Right lung (tissue), 5 donors: ENCODE measurements around the gene EXOC3L4. TPM values are rescaled to one million over a fixed set of nuclear protein-coding genes. Genes with fewer than 3 reads are reported as not detected.
"Not testable (repeated sequence)": the region's sequence is repeated elsewhere in the genome, so short reads cannot be mapped to it uniquely, and the experiment has no call there.

Source experiments
- DNase-seq, 2 donors: peaks; one replicate each; pipeline ENCODE4 v3.0.0-alpha.2; 2013
- polyA plus RNA-seq, 5 donors: library from polyadenylated mRNA; unstranded; fragments of 120-200 nt; gene quantifications; one replicate each; pipeline versions ENCODE4 v1.2.1 to v1.2.3, GENCODE V29; 2013; ENCODE audit warnings: inconsistent platforms in 1 of 5, low replicate concordance in 1 of 5; ENCODE audit not compliant: insufficient read length in 5 of 5, insufficient read depth in 1 of 5

The EXOC3L4 gene
- polyA plus RNA-seq, 5 donors = 2.2 to 5.2 (median 4.2) TPM

DNA sequence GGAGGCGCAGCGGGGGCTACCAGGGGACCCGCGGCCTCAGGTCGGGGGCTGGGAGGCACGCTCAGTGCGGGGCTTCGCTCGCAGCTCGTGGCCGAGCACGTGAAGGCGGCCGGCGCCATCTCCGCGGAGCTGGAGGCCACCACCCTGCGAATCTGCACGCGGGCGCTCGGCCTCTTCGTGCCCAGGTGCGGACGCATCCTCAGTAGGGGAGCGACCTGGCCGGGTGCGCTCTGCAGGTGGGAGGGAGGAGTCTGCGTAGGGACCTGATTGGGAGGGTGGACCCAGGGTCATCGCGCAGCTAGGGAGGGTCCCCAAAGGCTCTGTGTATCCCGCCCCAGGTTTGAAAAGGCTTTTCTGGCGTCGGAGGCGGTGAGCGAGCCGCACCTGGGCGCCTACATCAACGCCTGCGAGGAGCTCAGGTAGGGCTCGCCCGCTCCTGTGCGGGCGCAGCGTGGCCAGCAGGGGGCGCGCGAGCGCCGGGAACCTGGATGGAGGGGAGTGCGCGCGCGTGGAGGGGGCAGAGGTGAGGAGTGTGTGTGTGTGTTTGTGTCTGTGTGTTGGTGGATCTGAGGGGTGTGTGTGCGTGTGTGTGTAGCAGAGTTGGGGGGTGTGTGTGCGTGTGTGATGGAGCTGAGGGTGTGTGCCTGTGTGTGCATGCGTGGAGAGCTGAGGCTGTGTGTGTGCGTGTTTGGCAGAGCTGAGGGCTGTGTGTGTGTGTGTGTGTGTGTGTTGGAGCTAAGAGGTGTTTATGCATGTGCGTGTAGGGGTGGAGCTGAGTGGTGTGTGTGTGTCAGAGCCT is 10.3 kb downstream of the EXOC3L4 start:
- DNase-seq = peak in 1 of 2 donors; percentile 59

DNA sequence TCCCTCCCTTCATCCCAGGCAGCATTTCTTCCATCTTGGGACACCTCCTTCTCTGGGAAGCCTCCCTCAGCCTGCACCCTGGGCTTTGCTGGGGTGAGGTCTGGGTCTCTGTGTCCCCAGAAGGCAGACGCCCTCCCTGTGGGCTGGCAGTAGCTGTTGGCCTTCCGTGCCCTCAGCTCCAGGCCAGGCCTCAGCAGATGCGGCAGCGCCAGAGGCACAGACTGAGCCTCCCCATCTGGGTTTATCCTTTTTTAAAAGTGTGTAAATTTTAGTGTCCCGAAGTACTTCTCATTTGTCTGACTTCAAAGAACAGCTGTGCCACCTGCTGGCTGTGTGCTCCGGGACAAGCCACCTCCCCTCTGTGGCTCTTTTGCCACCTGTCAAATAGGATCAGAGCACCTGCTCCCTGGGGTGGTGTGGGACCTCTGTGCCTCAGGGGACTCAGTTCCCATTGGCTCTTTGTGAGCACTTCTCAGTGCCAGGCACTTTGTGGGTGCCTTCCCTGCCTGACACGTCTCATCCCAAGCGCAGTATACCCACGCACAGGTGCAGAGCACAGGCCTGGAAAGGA is 11.1 kb downstream of the EXOC3L4 start:
- no peak for DNase-seq

DNA sequence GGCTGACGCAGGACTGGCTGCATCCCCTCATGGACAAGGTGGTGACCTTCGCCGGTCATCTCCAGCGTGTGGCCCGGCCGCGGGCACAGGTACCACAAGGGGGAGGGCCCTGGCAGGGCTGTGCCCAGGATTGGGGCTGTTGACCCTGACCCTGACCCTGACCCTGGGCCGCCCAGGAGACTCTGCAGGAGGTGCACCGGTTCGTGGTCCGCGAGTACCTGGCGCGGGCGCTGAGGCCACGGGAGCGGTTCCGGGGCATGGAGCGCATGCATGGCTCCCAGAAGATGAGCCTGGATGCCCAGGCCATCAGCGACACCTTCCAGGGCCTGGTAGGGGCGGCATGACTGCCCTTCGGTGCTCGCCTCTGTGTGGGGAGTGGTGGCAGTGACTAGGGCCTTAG is 12.9 kb downstream of the EXOC3L4 start:
- no peak for DNase-seq

DNA sequence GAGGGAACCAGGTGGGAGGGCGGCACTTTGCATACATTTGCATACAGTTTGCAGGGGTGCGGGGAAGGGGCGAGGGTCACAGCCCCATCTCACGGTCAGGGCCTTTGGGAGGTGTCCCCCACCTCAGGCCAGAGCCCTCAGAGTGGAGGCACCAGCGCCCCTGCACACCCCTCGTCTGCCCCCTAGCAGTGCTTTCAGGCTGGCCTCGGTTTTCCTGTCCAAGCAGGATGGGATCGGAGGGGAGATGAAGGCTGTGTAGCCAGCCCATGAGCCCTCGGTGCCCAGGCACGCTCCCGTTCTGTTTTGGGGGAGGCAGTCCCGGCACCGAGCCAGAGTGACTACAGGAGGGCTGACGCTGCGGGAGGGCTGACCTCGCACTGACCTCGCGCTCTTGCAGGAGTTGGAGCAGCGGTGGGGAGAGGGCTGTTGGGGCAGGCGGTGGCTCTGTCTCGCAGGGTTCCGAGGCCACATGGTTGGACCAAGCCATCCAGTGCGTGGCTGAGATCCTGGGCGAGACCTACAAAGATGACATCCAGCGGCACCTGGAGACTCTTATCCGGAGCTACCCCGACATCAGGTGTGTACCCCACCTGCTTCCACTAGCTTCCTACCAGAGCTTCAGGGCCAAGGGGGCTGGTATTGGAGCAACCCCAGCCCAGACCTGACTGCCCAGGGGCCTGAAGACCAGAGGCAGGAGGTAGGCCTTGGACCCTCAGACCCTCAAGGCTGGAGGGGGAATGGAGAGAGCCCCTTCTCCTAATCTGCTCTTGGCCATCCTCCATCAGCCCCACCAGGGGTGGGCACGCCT is 13.6 kb downstream of the EXOC3L4 start:
- DNase-seq = no peak

DNA sequence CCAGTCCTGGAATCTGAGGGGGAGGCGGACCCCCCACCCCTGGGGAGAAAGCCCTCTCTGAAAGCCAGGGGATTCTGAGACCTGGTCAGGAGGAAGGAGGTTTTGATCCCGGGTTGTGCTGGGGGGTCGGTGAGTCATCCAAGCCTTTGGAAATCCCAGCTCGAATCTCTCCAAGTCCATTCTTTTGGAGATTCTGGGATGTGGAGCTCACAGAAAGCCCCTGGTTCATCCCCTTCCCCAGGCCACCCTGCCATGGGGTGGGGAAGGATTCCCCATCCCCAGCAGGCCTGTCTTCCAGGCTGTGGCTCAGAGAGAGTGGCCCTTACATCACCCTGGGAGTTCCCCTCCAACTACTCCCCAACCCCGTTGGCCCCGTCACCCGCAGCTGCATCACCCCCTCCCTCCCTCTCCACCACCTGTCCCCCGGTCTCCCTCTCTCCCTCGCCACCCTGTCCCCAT is 14.3 kb downstream of the EXOC3L4 start:
- DNase-seq = no peak

DNA sequence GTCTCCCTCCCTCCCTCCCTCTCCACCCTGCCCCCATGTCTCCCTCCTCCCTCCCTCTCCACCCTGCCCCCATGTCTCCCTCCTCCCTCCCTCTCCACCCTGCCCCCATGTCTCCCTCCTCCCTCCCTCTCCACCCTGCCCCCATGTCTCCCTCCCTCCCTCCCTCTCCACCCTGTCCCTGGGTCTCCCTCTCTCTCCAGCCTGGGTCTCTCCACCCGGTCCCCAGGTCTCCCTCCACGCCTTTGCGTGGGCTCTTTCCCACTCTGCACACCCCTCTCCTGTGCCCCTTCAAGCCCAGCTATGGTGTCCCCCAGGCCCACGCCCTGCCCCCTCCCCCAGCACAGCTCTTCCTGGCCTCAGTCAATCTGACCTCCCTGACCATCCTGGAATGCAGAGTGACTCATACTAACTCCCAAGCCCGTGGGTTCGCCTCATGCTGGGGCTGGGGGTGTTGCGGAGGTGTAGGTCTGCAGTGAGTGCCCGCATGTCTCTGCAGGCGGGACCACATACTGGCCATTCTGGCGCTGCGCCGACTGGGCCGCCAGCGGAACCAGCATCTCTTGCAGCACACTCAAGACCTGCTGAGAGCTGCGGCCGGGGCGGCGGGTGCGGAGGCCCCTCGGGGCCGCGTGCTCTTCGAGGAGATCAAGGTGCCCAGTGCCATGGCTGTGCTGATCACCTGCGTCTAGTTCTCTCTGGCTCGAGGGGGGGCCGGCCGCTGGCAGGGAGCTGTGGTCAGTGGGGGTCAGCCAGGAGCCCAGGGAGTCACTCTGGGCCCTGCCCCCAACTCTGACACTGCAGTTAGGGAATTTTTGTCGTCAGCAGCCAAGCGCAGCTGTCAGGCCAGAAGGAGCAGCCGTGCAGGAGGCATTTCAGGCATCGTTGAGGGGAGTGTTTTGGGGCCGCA is 15.3 kb downstream of the EXOC3L4 start:
- no peak for DNase-seq

DNA sequence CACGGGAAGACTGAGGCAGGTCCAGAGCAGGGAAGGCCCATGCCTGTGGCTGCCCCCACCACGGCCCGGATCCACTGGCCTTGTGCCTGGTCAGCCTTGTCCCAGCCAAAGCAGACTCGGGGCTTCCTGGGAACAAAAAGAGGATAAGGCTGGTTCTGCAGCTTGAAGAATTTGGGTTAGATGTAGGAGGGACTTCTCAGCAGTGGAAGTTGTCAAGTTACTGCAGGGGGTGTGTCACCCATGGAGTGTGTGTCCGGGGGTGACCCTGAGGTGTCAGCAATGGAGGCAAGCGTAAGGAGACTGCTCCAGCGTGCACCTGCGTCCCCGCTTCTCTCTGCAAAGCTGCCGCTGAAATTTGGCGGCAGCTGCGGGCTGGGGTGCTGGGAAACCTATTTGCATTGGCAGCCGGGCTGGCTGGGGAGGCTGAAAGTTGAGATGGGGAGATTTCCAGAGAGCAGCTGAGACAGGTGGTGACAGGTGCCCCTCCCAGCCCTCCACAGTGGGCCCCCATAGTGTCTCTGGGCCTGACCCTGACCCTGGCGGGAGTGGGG is 16.2 kb downstream of the EXOC3L4 start:
- DNase-seq = no peak

DNA sequence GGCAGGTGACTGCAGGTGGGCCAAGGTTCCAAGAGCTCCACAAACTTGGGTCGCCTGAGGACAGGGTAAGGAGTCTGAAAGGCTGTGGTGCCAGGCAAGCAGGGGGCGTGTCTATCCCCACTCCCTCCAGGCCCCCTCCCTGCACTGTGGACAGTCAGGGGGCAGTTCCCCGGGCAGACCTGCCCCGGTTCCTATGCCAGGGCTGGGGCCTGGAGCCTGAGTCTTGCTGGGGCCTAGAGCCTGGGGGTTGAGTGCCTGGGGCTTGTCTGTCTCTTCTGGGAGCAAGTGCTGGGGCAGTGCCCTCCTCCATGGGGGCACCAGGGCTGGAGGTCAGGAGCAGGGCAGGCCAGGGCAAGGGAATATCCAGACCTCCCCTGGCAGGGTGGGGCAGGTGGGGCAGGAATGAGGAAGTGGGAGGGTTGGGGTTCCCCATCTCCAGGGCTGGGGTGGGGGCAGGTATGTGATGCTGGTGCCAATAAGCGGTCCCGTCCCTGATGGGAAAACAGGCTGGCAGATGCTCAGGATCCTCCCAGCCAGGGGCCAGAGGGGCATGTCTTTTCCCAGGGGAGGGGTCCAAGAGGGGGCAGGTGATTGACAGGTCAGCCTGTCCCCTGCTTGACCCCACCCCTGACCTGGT is 16.8 kb downstream of the EXOC3L4 start:
- DNase-seq = no peak

DNA sequence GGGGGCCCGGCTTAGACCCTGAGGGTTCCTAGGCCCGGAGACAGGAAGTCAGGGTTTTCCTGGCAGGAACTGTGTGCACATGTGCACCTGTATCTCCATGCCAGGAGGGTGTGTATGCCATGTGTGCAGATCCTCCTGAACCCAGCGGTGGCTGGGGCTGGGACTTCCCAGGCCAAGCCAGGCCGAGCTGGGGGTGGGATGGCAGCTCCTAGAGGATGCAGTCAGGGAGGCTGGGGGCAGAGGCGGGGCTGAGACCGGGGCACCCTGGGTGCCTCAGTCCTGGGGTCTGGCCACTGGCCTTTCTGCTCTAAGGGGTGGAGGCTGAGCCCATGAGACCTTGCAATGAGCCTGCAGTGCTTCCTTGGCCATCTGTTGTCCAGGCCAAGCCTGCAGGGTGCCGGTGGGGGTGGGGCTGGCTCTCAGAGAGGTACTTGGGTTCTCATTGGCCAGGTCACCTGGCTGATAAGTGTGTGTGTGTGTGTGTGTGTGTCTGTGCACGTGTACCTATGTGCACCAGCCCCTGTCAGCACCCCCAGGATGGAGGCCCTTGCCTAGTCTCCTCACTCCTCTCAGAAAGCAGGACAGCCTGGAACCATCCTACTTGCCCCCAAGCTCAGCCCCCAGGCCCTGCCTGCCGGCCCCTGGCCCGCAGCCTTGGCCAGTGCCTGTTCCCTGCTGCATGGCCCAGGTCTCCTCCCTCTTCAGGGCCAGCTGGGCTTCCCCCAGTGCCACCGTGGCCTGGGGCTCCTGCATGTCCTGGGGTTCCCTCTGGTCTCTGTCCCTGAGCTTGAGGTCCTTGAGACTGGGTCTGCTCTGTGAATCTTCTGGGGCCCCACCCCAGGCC is 18.1 kb downstream of the EXOC3L4 start:
- no peak for DNase-seq

DNA sequence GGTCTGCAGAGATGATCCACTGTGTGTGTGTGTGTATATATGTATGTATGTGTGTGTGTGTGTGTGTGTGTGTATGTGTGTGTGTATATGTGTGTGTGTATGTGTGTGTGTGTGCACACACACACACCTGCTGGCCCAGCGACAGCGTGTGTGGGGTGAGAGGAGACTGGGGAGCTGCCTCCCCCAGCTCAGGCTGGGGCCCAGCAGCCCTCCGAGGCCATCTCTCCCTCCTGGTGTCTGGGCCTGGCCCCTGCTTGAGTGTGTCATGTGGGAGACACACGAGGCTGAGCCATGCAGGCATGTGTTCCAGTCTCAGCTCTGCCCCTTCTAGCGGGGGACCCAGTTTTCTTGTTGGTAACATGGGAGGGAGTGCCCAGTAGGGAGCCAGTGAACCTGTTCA is 18.8 kb downstream of the EXOC3L4 start:
- no peak for DNase-seq

DNA sequence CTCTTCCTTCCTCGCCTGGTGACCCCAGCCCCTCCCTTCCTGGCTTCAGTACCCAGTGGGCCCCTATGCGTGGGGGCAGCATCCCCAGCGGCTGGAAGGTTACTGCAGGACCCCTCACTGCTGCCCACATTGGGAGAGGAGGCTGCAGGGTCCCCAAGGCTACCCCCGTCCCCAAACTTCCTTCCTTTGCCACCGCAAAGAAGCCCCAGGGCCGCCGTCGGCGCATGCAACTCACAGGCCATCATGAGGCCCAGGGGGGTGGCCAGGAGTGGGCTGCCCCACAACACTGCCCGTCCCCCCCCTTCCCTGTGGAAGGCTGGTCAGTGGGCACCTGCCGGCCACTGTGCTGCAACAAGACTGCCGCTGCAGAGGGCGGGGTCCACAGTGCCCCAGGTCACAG is 19.2 kb downstream of the EXOC3L4 start:
- DNase-seq = no peak

DNA sequence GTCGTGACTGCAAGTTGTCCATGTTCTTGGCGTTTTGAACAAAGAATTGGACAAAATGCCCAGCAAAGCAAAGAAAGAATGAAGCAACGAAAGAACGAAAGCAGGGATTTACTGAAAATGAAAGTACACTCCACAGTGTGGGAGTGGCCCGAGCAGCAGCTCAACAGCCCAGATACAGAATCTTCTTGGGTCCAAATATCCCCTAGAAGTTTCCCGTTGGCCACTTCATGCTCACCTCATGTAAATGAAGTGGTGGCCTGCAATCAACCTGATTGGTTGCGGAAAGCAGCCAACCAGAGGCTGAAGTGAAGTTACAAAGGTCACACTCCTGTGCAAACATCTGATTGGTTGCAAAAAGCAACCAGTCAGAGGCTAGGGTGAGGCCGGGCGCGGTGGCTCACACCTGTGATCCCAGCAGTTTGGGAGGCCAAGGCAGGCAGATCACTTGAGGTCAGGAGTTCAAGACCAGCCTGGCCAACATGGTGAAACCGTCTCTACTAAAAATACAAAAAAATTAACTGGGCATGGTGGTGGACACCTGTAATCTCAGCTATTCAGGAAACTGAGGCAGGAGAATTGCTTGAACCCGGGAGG is 20.7 kb downstream of the EXOC3L4 start:
- not testable (repeated sequence) for DNase-seq

DNA sequence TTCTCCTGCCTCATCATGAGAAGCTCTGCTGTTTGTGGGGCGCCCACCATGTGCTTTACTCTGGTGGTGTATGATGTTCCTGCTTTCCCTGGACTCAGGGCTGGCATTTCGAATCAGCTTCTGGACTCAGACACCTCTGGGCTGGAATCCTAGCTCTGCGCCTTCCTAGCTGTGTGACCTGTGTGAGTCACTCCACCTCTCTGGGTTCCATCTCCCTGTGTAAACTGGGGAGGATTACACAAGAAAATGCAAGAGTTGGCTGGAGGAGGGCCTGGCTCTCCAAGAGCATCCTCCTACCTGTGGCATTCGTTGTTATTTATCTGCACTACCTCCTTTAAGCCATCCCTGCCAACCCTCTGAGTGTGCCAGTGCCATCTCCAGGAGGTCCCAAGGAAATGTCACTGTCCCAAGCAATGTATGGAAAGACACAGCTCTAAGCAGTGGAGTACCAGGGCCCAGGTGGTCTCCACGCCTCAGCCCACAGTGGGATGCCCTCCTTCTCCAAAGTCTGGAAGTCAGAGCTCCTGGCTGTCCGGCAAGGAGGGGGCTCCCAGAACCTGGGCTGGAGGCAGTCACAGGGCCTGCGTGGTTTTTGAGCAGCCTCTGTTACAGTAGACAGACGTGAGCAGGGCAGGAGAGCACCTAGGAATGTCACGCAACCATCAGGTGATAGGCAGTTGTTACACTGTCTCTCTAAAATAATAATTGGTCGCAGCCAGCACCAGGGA is 21.5 kb downstream of the EXOC3L4 start:
- DNase-seq = no peak

DNA sequence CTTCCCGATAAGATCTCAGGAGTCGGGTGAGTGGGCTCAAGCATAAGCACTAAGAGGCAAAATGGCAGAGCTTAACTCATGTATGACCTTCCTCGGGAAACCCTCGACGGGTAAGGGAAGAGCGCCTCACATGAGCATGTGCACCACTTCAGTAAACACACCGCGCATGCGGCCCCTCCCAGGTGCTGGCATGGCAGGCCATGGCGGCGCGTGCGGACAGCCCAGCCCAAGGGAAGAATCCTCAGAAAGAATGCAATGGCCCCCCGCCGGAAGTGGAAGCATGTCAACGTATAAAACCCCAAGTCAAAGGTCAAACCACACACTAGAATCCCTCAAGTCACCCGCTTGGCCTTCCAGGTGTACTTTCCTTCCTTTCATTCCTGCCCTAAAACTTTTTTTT is 22.1 kb downstream of the EXOC3L4 start:
- DNase-seq = no peak

DNA sequence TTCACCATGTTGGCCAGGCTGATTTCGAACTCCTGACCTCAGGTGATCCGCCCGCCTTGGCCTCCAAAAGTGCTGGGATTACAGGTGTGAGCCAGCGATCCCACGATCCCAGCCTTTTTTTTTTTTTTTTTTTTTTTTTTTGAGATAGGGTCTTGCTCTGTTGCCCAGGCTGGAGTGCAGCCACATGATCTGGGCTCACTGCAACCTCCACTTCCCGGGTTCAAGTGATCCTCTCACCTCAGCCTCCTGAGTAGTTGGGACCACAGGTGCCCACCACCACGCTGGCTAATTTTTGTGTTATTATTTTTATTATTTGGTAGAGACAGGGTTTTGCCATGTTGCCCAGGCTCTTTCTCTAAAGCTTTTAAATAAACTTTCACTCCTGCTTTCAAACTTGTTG is 23.0 kb downstream of the EXOC3L4 start:
- DNase-seq = not testable (repeated sequence)

DNA sequence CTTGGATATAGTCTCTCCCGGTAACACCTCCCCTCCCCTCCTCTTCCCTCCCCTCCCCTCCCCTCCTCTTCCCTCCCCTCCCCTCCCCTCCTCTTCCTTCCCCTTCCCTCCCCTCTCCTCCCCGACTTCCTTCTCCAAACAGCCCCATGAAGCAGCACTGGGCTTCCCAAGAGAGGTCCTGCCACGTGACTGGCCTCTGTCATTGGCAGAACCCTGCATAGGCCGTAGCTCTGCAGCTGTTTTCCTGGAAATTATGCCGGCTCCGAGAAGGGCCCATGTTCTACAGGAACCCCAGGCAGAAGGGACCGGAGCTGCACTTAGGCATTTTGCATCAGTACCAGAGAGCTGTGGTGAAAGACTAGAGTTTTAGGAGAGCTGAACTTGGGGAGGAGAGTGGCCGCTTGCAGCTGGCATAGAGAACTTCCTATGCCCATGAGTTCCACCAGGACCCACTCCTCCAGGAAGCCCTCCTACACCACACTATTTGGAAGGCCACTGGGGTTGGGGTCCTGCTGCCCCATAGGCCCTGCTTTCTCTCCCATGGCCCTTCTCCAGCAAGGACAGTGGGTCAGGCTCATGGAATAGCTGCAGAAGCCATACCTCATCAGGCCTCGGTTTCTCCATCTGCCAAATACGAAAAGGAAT is 23.6 kb downstream of the EXOC3L4 start:
- peak in 1 of 2 donors; percentile 61 for DNase-seq

DNA sequence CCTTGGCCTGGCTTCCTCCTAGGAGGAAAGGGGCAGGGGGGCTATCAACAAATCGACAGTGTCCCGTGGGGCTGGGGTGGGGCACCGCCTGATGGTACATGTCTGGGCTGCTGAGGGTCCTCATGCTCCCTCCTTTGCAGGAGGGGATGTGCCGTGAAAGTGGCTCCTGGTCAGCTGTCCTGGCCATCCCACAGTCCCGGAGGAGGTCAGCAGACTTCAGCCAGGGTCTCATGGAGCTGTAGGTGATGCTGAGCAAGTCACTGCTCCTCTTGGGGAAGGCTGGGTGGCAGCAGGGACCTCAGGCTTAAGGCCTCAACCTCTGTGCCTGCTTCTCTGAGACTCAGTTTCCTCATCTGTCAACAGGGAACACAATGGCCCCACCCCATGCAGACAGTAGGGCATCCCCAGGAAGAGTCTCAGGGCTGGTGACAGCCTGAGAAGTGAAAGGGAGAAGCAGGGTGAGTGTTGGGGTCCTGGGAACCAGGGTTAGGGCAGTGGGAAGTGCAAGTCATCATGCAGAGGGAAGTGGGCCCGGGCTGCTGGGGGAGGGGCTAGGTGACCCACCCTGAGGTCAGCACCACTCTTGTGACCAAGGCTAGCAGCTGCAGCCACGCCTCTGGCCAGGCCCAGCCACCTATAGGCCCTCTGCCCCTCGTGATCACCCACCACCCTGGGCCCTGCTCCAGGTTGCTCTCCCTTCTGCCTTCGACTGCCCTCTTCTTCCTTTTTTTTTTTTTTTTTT is 24.3 kb downstream of the EXOC3L4 start:
- no peak for DNase-seq
